ENCODE results near the gene RAB17. TPM values are rescaled to one million over a fixed set of nuclear protein-coding genes. Genes with fewer than 3 reads are reported as not detected.

Gene RAB17
- total and polyA plus RNA-seq, 4 donors = 19.3 to 73.3 (median 46.4) TPM

GRCh38 chr2:237630216-237631000, 39.9 kb upstream of the RAB17 start:
- H3K4me3 ChIP-seq = no peak overlapping the region
- H3K4me1 ChIP-seq (ENCODE audit: control insufficient read depth in 5 of 5, insufficient read depth in 5 of 5, low read length in 5 of 5) = peaks cover 5 to 39% (median 13%) of the 10 kb centered on the region in 5 donors
- WGBS, 2 donors = 71 to 81% methylated on average over 12 of the region's 12 CpGs
- no peaks in the 10 kb centered on the region for H3K27me3 ChIP-seq (ENCODE audit: control insufficient read depth in 3 of 3, insufficient read depth in 3 of 3, low read length in 2 of 3)
- ATAC-seq (ENCODE audit: insufficient read depth, low FRiP score) (no peak), DNase-seq (no peak)
- H3K27ac ChIP-seq (ENCODE audit: low read depth in 1 of 2, low read length in 1 of 2) = peak overlapping the region; percentile 5 to 62
- peaks cover 0 to 3% (median 0%) of the 10 kb centered on the region in 4 donors for H3K9me3 ChIP-seq (ENCODE audit: control insufficient read depth in 4 of 4, insufficient read depth in 3 of 4, low read length in 3 of 4)
- no peak overlapping the region for H3K9ac ChIP-seq (ENCODE audit: insufficient read depth in 1 of 2, low read length in 2 of 2)
- no peak for TF ChIP-seq CTCF (IDR thresholded peaks at IDR 0.05; ENCODE audit: control extremely low read depth, extremely low read depth)
- no peaks in the 10 kb centered on the region for H3K36me3 ChIP-seq (ENCODE audit: control insufficient read depth in 4 of 4, insufficient read depth in 4 of 4, low read length in 4 of 4)

- Histone ChIP-seq H3K27ac (ENCODE audit: low read depth in 1 of 2, low read length in 1 of 2) (peak overlapping the region in 1 of 2 donors; percentile 96), H3K9me3 (ENCODE audit: control insufficient read depth in 4 of 4, insufficient read depth in 3 of 4, low read length in 3 of 4) (peaks cover 0 to under 1% (median 0%) of the 10 kb centered on the region in 4 donors), H3K27me3 (ENCODE audit: control insufficient read depth in 3 of 3, insufficient read depth in 3 of 3, low read length in 2 of 3) (no peaks in the 10 kb centered on the region), H3K36me3 (ENCODE audit: control insufficient read depth in 4 of 4, insufficient read depth in 4 of 4, low read length in 4 of 4) (no peaks in the 10 kb centered on the region), H3K4me1 (ENCODE audit: control insufficient read depth in 5 of 5, insufficient read depth in 5 of 5, low read length in 5 of 5) (peaks cover 5 to 39% (median 14%) of the 10 kb centered on the region in 5 donors), H3K9ac (ENCODE audit: insufficient read depth in 1 of 2, low read length in 2 of 2) (no peak overlapping the region), H3K4me3 (no peak overlapping the region)
- no peak for ATAC-seq (ENCODE audit: insufficient read depth, low FRiP score)
- 52 to 76% methylated on average over 8 of the region's 8 CpGs for WGBS, 2 donors
- no peak for TF ChIP-seq CTCF (IDR thresholded peaks at IDR 0.05; ENCODE audit: control extremely low read depth, extremely low read depth)
- no peak for DNase-seq
These were observed 39.2 kb upstream of the RAB17 start for GRCh38 chr2:237629739-237630138.

- no peak for DNase-seq
- no peaks in the 10 kb centered on the region for H3K36me3 ChIP-seq (ENCODE audit: control insufficient read depth in 4 of 4, insufficient read depth in 4 of 4, low read length in 4 of 4)
- peak overlapping the region in 1 of 2 donors; percentile 96 for H3K27ac ChIP-seq (ENCODE audit: low read depth in 1 of 2, low read length in 1 of 2)
- H3K9ac ChIP-seq (ENCODE audit: insufficient read depth in 1 of 2, low read length in 2 of 2) = no peak overlapping the region
- no peaks in the 10 kb centered on the region for H3K27me3 ChIP-seq (ENCODE audit: control insufficient read depth in 3 of 3, insufficient read depth in 3 of 3, low read length in 2 of 3)
- H3K9me3 ChIP-seq (ENCODE audit: control insufficient read depth in 4 of 4, insufficient read depth in 3 of 4, low read length in 3 of 4) = no peaks in the 10 kb centered on the region
- no peak for TF ChIP-seq CTCF (IDR thresholded peaks at IDR 0.05; ENCODE audit: control extremely low read depth, extremely low read depth)
- WGBS, 2 donors = 94 to 96% methylated on average over 1 of the region's 1 CpG
- no peak overlapping the region for H3K4me3 ChIP-seq
- no peak for ATAC-seq (ENCODE audit: insufficient read depth, low FRiP score)
- H3K4me1 ChIP-seq (ENCODE audit: control insufficient read depth in 5 of 5, insufficient read depth in 5 of 5, low read length in 5 of 5) = peaks cover 5 to 39% (median 14%) of the 10 kb centered on the region in 5 donors
These were observed 38.6 kb upstream of the RAB17 start for GRCh38 chr2:237629188-237629534.

Data from lung (tissue), 12 donors.